ENCODE data around the gene SLC17A4.

SLC17A4 gene

GRCh38 chr6:25750906-25751305 is 3.6 kb upstream of the SLC17A4 start:
- H2AFZ ChIP-seq (ENCODE audit: low read length) = no peak overlapping the region
- no peak overlapping the region for H3K4me3 ChIP-seq (ENCODE audit: low read length, poor library complexity, severe bottlenecking)
- no peak for TF ChIP-seq EZH2phosphoT487 (IDR thresholded peaks at IDR 0.05; ENCODE audit: borderline replicate concordance)
- no peak for TF ChIP-seq CTCF (conservative IDR thresholded peaks at IDR 0.05; ENCODE audit: low read length)
- H3K79me2 ChIP-seq (ENCODE audit: insufficient read depth, low read length) = no peaks in the 10 kb centered on the region
- no peaks in the 10 kb centered on the region for H3K27me3 ChIP-seq (ENCODE audit: insufficient read depth, low read length, poor library complexity, severe bottlenecking)
- H3K9ac ChIP-seq (ENCODE audit: low read depth, low read length, poor library complexity, severe bottlenecking) = no peak overlapping the region
- no peaks in the 10 kb centered on the region for H3K36me3 ChIP-seq (ENCODE audit: insufficient read depth, low read length)
- no peaks in the 10 kb centered on the region for H3K4me1 ChIP-seq (ENCODE audit: insufficient read depth, low read length, poor library complexity, severe bottlenecking)
- H3K9me3 ChIP-seq (ENCODE audit: insufficient read depth, low read depth, low read length) = no peaks in the 10 kb centered on the region
- H4K20me1 ChIP-seq (ENCODE audit: insufficient read depth, low read length, poor library complexity, severe bottlenecking) = no peaks in the 10 kb centered on the region
- no peak overlapping the region for H3K4me2 ChIP-seq (ENCODE audit: low read depth, low read length, poor library complexity, severe bottlenecking)
- H3F3A ChIP-seq (ENCODE audit: low read depth) = no peaks in the 10 kb centered on the region
- H3K9me2 ChIP-seq (replicated peaks; ENCODE audit: low read depth, low read length) = no peaks in the 10 kb centered on the region

GRCh38 chr6:25753079-25753478 is 1.5 kb upstream of the SLC17A4 start:
- no peak overlapping the region for H2AFZ ChIP-seq (ENCODE audit: low read length)
- H3K36me3 ChIP-seq (ENCODE audit: insufficient read depth, low read length) = no peaks in the 10 kb centered on the region
- H3K79me2 ChIP-seq (ENCODE audit: insufficient read depth, low read length) = no peaks in the 10 kb centered on the region
- H3K9me3 ChIP-seq (ENCODE audit: insufficient read depth, low read depth, low read length) = no peaks in the 10 kb centered on the region
- H3K4me2 ChIP-seq (ENCODE audit: low read depth, low read length, poor library complexity, severe bottlenecking) = no peak overlapping the region
- no peak overlapping the region for H3K9ac ChIP-seq (ENCODE audit: low read depth, low read length, poor library complexity, severe bottlenecking)
- peaks cover 5% of the 10 kb centered on the region for H3K4me1 ChIP-seq (ENCODE audit: insufficient read depth, low read length, poor library complexity, severe bottlenecking)
- H3F3A ChIP-seq (ENCODE audit: low read depth) = no peaks in the 10 kb centered on the region
- no peak for TF ChIP-seq CTCF (conservative IDR thresholded peaks at IDR 0.05; ENCODE audit: low read length)
- no peak for TF ChIP-seq EZH2phosphoT487 (IDR thresholded peaks at IDR 0.05; ENCODE audit: borderline replicate concordance)
- H4K20me1 ChIP-seq (ENCODE audit: insufficient read depth, low read length, poor library complexity, severe bottlenecking) = no peaks in the 10 kb centered on the region
- H3K9me2 ChIP-seq (replicated peaks; ENCODE audit: low read depth, low read length) = no peaks in the 10 kb centered on the region
- no peaks in the 10 kb centered on the region for H3K27me3 ChIP-seq (ENCODE audit: insufficient read depth, low read length, poor library complexity, severe bottlenecking)
- H3K4me3 ChIP-seq (ENCODE audit: low read length, poor library complexity, severe bottlenecking) = no peak overlapping the region

GRCh38 chr6:25755483-25755882 is 941 bp downstream of the SLC17A4 start:
- no peak overlapping the region for H3K9ac ChIP-seq (ENCODE audit: low read depth, low read length, poor library complexity, severe bottlenecking)
- H3K9me2 ChIP-seq (replicated peaks; ENCODE audit: low read depth, low read length) = no peaks in the 10 kb centered on the region
- H3K4me3 ChIP-seq (ENCODE audit: low read length, poor library complexity, severe bottlenecking) = no peak overlapping the region
- no peaks in the 10 kb centered on the region for H3K79me2 ChIP-seq (ENCODE audit: insufficient read depth, low read length)
- no peaks in the 10 kb centered on the region for H4K20me1 ChIP-seq (ENCODE audit: insufficient read depth, low read length, poor library complexity, severe bottlenecking)
- no peak overlapping the region for H3K4me2 ChIP-seq (ENCODE audit: low read depth, low read length, poor library complexity, severe bottlenecking)
- no peaks in the 10 kb centered on the region for H3K36me3 ChIP-seq (ENCODE audit: insufficient read depth, low read length)
- H3F3A ChIP-seq (ENCODE audit: low read depth) = no peaks in the 10 kb centered on the region
- H3K9me3 ChIP-seq (ENCODE audit: insufficient read depth, low read depth, low read length) = no peaks in the 10 kb centered on the region
- TF ChIP-seq EZH2phosphoT487 (IDR thresholded peaks at IDR 0.05; ENCODE audit: borderline replicate concordance) (no peak), CTCF (conservative IDR thresholded peaks at IDR 0.05; ENCODE audit: low read length) (no peak)
- no peaks in the 10 kb centered on the region for H3K27me3 ChIP-seq (ENCODE audit: insufficient read depth, low read length, poor library complexity, severe bottlenecking)
- no peak overlapping the region for H2AFZ ChIP-seq (ENCODE audit: low read length)
- peaks cover 5% of the 10 kb centered on the region for H3K4me1 ChIP-seq (ENCODE audit: insufficient read depth, low read length, poor library complexity, severe bottlenecking)

Data from Loucy (cell line).